ENCODE results near the gene MARCO. TPM values are rescaled to one million over a fixed set of nuclear protein-coding genes. Genes with fewer than 3 reads are reported as not detected.

MARCO gene
- total and polyA plus RNA-seq, 2 donors (not counting 3 experiments of a cell fraction or from before 2014, with no cell fraction given): not detected

- DNase-seq (ENCODE audit: low read depth, low spot score) (no peak), FAIRE-seq (no peak)
- H3K4me1 ChIP-seq (ENCODE audit: control insufficient read depth, extremely low read depth, insufficient read depth, low read length): no peaks in the 10 kb centered on the region
- POLR2A ChIA-PET: no interaction called here
- TF ChIP-seq FOS (IDR thresholded peaks at IDR 0.05; ENCODE audit: borderline replicate concordance, insufficient read depth, low read length): no peak
- TF ChIP-seq GATA2 (IDR thresholded peaks at IDR 0.05; ENCODE audit: insufficient read depth, insufficient read length, low read depth, low read length): no peak
- no peak for TF ChIP-seq MAX (IDR thresholded peaks at IDR 0.05; ENCODE audit: insufficient read depth, insufficient read length)
- TF ChIP-seq CTCF (IDR thresholded peaks at IDR 0.05; ENCODE audit: extremely low read depth in 1 of 2, insufficient read depth in 1 of 2, low read depth in 1 of 2, low read length in 2 of 2): no peak
- no peak for TF ChIP-seq MYC (IDR thresholded peaks at IDR 0.05; ENCODE audit: low read depth, low read length)
- TF ChIP-seq POLR2AphosphoS5 (IDR thresholded peaks at IDR 0.05; ENCODE audit: insufficient read depth, low read depth, low read length): no peak
- TF ChIP-seq POLR2A (IDR thresholded peaks at IDR 0.05; ENCODE audit: low read depth, low read length): no peak
- no peak for TF ChIP-seq EZH2 (IDR thresholded peaks at IDR 0.05; ENCODE audit: borderline replicate concordance, low read depth, low read length, severe bottlenecking)
- TF ChIP-seq JUN (IDR thresholded peaks at IDR 0.05; ENCODE audit: borderline replicate concordance, insufficient read depth, insufficient read length, low read depth): no peak
- H3K9me1 ChIP-seq (replicated peaks; ENCODE audit: control insufficient read depth, extremely low read depth, insufficient read depth, low read length): no peaks in the 10 kb centered on the region
- no peaks in the 10 kb centered on the region for H3K79me2 ChIP-seq (ENCODE audit: control insufficient read depth, insufficient read depth, low read length)
- BruUV-seq (replicated peaks): no TSS peak
- no peak overlapping the region for H3K4me3 ChIP-seq (replicated peaks in 1 of 3; ENCODE audit: insufficient read depth in 1 of 3, low read depth in 1 of 3, low read length in 3 of 3)
- dilution Hi-C loops (cut with MboI; ENCODE audit: extremely low pct_ligation_motif_present, low sequenced_read_pairs): no loop called here
- H3K27ac ChIP-seq (ENCODE audit: insufficient read depth, low read depth, low read length): no peak overlapping the region
- H3K4me2 ChIP-seq (ENCODE audit: insufficient read depth, low read length): no peak overlapping the region
- no peaks in the 10 kb centered on the region for H3K36me3 ChIP-seq (ENCODE audit: control insufficient read depth in 2 of 2, extremely low read depth in 1 of 2, insufficient read depth in 2 of 2, low read length in 2 of 2)
- H4K20me1 ChIP-seq (replicated peaks; ENCODE audit: control insufficient read depth, extremely low read depth, insufficient read depth, low read length): no peaks in the 10 kb centered on the region
- H3K27me3 ChIP-seq (ENCODE audit: control insufficient read depth in 2 of 2, insufficient read depth in 2 of 2, low read length in 2 of 2): no peaks in the 10 kb centered on the region
- H3K9ac ChIP-seq (replicated peaks; ENCODE audit: extremely low read depth, insufficient read depth, low read length): no peak overlapping the region
- CTCF ChIA-PET: no interaction called here
- no peak overlapping the region for H2AFZ ChIP-seq (ENCODE audit: low read depth, low read length)
- intact Hi-C loops (cut with micrococcal nuclease): no loop called here
- H3K9me3 ChIP-seq (replicated peaks; ENCODE audit: control insufficient read depth, insufficient read depth, low read length): no peaks in the 10 kb centered on the region
Observed at GRCh38 chr2:118993392-118993752, 51.4 kb downstream of the MARCO start.
